NCI-H524 treated with DMSO at 0.1 percent for 48 hours (cell line): ENCODE data around the gene RBBP4.
"Not testable (repeated sequence)": the region's sequence is repeated elsewhere in the genome, so short reads cannot be mapped to it uniquely, and the experiment has no call there.

ENCODE experiments used
- DNase-seq: peaks from one replicate; lab custom pipeline; 2025; lab: John Stamatoyannopoulos, UW

RBBP4 gene

DNA sequence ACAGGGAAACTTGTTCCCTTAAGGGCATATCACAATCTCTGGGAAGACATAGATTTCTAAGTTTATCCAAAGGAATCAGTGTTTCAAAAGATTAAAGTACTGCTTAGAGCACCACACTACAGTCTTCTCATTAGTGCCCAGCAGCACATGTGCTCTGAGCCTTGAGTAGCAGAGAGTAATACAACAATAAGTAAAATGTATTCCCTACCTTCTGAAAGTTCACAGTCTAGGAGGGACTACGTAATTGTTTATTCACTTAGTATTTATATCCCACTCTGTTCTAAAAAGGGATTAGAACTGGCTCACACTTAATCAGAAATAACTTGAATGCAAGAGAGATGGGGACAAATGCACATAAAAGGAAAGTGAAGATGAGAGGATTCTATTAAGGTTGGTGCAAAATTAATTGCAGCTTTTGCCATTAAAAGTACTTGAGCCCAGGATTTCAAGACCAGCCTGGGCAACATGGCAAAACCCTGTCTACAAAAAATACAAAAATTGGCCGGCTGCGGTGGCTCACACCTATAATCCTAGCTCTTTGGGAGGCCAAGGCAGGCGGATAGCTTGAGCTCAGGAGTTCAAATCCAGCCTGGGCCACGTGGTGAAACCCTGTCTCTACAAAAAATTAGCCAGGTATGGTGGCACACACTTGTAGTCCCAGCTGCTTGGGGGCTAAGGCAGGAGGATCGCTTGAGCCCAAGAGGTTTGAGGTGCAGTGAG, 42.6 kb downstream of the RBBP4 start:
- no peak for DNase-seq

DNA sequence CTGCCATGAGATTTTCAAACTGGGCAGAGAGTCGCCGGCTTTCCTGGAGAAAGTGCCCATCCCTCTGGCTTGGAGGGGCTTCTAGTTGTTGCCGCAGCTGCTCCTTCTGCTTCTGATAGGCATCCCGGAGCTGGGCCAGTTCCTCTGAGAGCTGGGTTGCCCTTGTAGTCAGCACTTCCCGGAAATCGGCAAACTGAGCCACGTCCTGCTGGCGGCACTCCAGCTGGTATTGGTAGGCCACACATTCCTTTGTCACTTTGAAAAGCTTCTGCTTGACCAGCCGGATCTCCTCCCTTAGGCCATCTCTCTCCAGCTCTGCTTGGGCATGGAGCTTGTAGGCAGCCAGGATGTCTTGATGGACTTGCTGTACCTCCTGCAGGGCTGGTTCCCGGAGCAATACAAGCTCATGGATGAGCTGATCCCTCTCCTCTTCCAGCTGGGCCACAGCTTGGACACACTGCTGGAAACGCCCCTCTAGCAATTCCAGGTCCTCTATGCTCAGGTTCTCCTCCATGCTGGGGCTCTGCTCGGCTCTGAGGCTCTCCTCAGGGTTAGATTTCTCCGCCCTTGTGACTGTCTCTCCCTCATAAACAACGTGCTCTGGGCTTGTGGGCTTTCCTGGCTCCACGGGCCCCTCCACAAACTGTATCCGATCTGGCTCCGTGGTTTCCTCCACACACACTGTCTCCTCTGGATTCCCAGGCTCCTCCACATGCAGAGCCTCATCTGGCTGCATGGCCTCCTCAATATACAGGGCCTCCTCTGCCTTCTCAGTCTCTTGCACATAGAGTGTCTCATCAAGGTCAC, 44.3 kb downstream of the RBBP4 start:
- no peak for DNase-seq

DNA sequence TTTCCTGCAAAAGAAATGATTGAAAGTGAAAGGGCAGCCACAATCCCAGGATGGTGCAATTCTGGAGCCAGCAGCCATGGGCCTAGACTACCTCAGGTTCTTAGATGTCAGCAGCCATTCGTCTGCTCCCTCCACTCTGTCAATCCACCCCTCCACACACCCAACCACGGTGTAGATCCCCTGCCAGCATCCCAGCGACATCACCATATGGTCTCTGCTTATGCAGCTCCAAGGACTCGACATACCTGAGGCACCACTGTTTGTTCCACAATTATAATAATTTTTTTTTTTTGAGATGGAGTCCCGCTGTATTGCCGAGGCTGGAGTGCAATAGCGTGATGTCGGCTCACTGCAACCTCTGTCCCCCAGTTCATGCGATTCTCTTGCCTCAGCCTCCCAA, 45.0 kb downstream of the RBBP4 start:
- no peak for DNase-seq

DNA sequence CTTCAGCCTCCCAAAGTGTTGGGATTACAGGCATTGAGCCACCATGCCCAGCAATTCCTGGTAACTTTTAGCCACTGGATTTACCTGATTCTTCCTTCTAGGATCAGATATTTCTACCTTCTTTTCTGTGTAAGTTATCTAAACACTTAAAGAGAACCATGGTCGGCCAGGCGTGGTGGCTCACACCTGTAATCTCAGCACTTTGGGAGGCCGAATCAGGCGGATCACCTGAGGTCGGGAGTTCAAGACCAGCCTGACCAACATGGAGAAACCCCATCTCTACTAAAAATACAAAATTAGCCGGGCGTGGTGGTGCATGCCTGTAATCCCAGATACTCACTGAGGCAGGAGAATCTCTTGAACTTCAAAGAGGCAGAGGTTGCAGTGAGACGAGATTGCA, 46.0 kb downstream of the RBBP4 start:
- not testable (repeated sequence) for DNase-seq

DNA sequence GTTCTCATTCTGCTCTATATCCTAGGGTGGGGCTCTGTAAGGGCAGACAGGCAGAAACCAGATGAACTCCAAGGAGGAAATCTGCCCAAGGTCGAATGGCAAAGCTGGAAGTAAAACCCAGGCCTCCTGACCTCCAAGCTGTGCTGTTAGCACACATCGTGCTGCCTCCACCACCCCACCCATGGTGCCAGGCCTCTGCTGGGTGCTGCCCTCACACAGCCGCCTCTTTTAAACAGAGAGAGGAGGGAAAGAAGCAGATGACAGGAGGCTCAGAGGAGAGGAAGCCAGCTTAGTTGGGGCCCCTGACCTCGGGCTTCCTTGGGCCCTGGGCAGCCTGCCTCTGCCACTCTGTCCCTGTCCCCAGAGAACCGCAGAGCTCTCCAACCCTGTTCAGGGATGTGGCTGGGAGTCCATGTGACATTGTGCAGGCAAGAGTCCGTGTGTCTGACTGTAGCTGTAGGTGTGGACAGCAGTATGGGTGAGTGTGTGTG, 50.5 kb downstream of the RBBP4 start:
- no peak for DNase-seq

DNA sequence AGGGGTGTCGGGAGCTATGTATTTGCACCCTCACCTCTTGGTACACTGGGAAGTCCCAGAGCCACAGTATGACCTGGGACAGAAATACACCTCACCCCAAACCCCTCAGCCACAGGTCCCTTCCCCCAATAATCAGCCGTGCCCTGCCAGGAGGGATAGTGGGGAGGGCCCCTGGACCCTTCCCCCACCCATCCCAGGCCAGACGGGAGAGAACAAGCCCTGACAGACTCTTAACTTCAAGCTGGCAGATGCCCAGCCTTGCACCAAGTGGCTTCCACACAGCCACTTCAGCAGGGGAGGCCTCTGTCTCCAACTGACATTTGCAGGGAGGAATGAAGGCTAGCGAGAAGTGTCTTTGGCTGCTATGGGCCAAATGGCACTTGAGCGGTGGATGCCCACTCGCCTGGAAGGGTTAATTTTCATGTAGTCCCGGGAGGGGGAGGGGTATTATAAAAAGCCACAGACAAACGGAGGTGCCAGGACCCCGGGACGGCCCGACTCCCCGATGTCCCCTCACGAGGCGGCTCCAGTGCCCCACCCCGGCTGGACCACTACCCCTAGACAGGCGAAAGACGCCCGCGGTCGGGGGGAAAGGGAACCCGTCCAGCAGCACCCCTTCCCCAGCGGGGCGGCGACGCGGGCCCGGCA, 51.1 kb downstream of the RBBP4 start:
- peak; percentile 59 for DNase-seq

DNA sequence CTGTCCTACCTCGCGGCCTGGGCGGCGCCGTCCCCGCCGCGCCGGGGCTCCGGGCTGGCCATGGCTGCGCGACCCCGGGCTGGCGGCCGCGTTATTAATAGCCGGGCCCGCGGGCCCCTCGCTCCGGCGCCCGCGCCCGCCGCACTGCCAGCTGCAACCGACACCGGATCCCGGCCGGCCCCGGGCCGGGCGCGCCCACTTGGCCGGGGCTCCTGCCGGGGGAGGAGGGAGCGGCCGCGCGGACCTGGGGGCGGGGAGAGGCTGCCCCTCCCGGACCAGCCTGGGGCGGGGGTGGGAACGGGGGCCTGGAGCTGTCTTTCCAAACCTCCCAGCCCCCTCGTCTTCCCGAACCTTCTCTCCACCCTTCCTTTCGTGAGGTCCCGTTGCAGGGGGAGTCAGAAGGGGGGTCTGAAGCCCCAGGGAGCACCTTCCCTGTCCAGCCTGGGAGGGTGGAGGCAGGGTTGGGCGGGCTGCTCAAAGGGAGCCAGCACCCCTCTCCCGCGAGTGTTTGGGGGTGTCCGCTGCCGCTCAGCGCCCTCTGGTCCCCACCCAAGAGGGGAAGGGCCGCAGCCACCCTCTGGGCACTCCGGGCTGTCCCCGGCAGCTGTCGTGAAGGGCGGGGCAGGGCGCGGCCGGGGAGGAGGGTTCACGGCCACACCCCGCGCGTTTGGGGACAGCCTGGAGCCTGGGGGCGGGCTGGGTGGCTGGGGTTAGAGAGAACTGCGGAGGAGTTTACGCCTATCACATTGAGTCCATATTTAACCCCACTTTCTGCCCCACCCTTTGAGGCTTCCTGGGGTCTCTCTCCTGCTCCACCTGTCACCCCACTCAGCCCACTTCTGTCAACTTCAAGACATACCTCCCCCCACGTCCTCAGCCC, 51.8 kb downstream of the RBBP4 start, which contains the start of gene SYNC:
TSS of gene SYNC (minus strand) at position 172 of the 880 bp plus-strand sequence. CDS start at position 62, 110 bp downstream.
- DNase-seq, result no peak

DNA sequence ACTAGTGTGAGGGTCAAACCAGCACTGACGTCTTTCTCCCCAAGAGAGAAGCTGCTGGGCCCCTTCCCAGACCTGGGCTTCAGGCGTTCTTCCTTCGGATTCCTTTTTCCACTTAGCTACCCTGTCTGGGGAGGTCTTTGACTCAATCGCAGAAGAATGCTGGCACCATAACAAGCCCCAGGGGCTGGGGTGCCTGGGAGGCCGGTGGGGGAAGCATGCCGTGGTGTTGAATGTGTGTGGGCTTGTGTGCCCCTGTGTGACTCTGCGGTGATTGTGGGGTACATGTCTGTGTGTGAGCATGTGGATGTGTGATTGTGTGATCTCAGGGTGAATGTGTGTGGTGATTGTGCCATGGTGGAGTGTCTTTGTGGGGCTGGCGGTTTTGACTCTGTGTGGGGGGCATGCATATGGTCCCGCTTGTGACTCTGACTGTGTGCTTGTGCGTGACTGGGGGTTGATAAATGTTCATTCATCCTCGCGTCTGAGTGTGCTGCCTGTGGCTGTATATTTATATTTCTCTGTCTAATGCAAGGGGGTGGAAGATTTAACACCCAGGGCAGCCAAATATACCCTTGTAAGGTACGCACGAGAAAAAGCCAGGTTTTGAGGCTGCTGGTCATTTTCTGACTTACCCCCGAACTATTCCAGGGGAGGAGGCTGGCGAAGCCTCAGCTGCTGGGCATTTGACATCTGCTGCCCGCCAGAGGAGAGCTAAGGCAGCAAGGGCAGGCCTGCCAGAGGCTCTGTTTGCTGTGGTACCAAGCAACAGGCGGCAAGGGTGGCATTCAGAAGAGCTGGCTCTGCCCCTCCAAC, 52.7 kb downstream of the RBBP4 start:
- DNase-seq, result no peak

DNA sequence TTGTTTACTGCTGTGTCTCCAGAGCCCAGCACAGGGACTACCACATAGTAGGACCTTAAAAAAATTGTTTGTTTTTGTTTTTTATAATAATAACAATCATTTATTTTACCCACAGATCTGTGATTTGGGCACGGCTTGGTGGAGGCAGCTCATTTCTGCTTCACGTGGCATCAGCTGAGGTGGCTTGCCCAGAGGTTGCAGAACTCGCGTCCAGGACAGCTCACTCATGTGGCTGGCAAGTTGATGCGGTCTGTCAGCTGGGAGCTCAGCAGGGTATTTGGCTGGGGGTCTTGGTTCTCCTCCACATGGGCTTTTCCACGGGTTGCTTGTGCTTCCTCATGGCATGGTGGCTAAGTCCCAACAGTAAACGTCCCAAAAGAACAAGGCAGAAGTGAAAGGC, 54.5 kb downstream of the RBBP4 start:
- DNase-seq, result no peak

DNA sequence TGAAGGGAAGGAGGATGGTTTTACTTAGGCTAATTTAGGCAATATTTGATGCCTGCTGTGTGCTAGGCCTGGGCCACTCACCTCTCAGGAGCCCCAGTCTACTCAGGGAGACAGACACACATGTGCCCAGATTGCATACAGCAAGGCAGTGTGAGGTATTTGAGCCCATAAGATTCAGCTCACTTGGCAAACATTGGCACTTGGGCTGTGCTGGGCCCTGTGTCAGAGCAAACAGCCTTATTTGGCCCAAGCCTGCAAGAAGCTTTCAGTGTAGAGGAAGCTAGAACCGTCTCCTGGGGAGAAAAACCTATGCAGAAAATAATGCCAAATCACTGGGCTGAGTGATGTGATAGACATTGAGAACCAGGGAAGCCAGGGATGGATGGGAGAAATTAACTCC, 55.5 kb downstream of the RBBP4 start:
- no peak for DNase-seq

DNA sequence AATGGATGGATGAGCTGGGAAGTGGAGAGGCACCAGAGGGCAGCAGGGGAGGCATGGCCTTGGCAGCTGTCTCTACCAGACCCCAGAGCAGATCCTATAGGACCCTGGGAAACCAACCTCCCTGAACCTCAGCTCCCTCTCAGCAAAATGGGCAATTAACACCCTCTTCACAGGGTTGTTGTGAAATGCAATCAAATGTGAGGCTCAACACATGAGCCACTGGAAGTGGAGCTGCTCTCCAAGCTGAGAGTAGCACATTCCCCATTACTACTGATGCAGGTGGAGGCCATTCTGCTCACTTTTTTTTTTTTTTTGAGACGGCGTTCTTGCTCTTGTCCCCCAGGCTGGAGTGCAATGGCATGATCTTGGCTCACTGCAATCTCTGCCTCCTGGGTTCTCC, 58.1 kb downstream of the RBBP4 start:
- DNase-seq, result peak; percentile 55

DNA sequence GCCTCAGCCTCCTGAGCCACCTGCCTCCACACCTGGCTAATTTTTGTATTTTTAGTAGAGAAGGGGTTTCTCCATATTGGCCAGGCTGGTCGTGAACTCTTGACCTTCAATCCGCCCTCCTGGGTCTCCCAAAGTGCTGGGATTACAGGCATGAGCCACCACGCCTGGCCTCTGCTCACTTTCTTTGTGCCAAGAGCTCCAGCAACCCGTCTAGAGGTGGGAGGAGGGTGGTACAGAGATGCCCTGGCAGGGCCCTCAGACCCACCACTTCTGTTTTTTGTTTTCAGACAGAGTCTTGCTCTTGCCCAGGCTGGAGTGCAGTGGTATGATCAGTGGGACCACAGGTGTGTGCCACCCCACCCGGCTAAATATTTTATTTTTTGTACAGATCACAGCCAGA, 58.5 kb downstream of the RBBP4 start:
- no peak for DNase-seq

DNA sequence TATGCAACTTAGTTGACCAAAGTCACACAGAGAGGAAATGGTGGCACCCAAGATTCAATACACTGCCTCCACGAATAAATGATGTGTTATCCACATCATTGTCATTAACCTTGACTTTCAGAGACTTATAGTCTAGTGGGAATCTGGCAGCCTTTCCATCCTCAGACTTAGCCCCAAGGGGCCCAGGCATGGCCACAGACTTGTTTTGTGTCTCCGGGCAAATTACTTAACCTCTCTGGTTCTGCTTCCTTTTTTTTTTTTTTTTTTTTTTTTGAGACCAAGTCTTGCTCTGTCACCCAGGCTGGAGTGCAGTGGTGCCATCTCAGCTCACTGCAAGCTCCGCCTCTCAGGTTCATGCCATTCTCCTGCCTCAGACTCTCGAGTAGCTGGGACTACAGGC, 60.2 kb downstream of the RBBP4 start:
- DNase-seq, result not testable (repeated sequence)

DNA sequence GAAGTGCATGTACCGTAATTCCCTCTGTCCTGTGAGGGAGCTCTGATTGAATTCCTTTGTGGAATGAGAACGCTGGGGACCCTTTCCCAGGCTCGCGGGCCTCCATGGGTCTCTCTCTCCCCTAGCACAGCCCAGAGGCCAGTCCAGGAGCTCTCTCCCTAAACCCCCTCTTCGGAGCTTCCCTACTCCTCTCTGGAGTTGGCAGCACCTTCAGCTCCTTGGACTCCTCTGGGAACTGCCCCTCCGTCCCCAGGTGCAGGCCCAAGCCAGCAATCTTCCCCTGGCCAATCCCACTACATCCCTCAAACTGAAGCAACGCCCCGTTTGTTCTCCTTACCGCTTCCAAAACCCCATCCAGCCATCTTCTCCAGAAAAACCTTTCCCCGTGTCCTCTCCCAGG, 62.1 kb downstream of the RBBP4 start:
- no peak for DNase-seq

DNA sequence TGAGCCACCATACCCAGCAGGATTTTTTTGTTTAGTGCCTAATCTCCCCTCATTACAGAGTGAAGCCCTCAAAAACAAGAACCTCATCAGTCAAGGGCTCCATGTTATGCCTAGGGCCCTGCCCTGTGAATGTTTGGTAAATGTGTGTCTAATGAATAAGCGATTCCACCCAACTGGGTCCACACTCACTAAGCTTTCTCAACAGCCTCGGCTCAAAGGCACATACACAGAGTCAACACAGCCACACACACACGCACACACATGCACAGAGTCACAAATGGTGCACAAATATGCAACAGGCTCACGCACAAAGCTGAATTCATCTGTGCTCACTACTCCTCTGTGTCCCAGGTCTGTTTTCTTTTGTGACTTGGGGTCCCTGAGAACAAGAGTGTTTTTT, 63.3 kb downstream of the RBBP4 start:
- no peak for DNase-seq

DNA sequence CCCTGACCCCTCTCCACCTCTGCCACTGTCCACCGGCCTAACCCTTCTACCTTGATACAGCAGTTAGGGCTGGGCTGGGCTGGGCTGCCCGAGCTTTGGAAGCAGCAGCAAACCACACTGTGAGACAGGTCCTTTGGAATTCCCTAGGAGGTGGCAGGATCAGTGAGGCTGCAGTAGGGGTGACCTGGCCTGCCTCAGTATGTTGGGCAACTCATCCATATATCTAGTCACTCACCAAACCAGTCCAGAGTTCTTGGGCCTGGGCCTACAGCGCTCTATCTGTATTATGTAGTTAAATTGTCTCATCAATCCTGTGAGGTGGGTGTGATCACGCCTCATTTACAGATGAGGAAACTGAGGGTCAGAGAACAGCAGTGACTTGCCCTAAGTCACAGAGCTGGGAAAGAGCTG, 64.9 kb downstream of the RBBP4 start:
- no peak for DNase-seq

DNA sequence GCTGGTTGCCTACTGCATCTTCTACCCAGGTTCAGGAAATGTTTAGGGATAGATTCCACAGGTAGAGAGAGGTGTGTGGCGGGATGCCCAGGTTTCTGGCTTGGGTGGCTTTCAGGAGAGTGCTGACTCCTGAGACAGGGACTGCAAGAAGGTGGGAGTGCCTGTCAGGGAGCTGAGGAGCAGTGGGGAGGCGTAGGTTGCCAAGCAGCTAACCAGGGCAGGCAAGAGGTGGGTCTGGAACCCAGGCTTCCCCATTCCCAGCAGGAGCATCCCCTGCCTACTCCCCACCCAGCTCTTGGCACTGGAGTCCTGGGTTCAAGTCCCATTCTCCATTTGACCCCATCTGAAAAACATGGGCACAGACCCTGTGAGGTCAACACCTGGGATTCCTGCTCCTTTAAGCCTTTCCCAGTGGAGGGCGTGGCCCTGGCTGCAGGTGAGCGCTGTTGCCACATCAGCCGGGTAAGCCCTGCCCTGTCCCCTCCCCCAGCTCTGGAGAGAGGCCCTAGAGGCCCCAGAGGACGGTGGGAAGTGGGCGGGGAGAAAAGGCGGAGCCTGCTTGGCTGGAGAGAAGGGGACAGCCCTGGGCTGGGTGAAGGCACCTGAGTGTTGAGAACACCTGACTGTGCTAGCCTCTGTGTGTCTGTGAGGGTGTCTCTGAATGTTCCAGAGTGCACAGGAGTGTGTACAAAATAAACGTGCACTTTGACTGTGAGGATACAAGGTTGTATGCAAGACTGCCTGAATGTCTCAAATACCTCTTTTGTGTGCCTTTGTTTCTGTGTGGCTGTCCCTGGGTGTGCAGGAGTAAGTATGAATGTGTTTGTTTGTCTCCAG, 65.5 kb downstream of the RBBP4 start:
- no peak for DNase-seq

DNA sequence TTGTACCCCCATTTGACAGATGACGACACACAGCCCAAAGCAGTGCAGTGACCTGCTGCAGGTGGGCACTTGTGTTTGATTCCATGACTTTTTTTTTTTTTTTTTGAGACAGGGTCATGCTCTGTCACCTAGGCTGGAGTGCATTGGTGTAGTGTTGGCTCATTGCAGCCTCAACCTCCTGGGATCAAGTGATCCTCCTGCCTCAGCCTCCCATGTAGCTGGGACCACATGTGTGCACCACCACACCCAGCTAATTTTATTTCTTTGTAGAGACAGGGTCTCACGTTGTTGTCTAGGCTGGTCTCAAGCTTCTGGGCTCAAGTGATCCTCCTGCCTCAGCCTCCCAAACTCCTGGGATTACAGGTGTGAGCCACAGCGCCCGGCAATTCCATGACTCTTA, 66.5 kb downstream of the RBBP4 start:
- no peak for DNase-seq

DNA sequence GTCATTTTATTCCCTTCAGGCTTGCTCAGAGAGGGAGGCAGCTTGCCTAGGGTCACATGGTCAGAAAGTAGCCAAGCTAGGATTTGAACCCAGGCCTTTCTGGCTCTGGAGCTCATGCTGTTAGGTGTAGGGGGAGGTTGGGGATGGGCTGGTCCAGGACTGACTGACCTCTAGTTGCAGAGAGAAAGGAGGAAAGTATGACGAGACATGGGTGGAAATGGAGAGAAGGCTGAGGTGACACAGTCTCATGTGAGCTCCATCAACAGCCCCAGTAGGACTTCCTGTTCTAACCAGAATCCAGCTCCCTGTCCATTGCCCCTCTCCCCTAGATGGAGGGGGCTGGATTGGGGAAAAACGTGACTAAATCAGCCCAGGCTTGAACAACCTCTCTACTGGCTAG, 67.0 kb downstream of the RBBP4 start:
- no peak for DNase-seq

DNA sequence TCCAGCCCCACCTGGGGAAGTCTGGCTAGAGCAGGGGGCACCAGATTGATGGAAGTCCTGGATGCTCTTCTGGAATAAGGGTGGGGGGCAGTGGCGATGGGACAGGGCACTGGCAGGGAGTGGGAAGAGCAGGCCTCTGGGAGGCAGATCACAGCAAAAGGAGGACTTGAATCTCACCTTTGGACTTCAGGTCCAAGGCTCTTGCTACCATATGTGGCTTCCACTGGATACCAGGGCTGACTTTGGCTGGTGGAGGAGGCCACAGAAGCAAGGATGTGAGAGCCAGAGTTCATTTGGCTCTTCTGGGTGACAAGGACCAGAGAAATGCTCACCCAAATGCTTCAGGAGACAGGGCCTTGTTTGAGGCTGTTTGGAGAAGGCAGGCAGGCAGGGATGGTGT, 67.5 kb downstream of the RBBP4 start:
- DNase-seq, result no peak
